Measurements from ENCODE around the gene ZAR1L.

Gene ZAR1L

GRCh38 chr13:32254416-32254815, 60.7 kb downstream of the ZAR1L start:
- no peak overlapping the region for H2BK5ac ChIP-seq (ENCODE audit: low read depth, low read length, poor library complexity)
- H3K4me2 ChIP-seq (ENCODE audit: low read length), result no peak overlapping the region
- no peaks in the 10 kb centered on the region for H3K79me2 ChIP-seq (ENCODE audit: control insufficient read depth, insufficient read depth, low read length, poor library complexity)
- H3K18ac ChIP-seq (ENCODE audit: low read length), result no peak overlapping the region
- H4K91ac ChIP-seq (ENCODE audit: low read depth, low read length), result no peak overlapping the region
- H4K8ac ChIP-seq (ENCODE audit: low read depth, low read length), result no peak overlapping the region
- no peaks in the 10 kb centered on the region for H3K79me1 ChIP-seq (ENCODE audit: low read length)
- no peak overlapping the region for H3K9ac ChIP-seq (ENCODE audit: low read length)
- H3K27ac ChIP-seq (ENCODE audit: low read depth, low read length), result no peak overlapping the region
- no peak overlapping the region for H3K4me3 ChIP-seq (ENCODE audit: low read depth, low read length)
- no peak overlapping the region for H2AFZ ChIP-seq (ENCODE audit: insufficient read depth, low read length, poor library complexity)
- peaks cover 2% of the 10 kb centered on the region for H3K9me3 ChIP-seq (ENCODE audit: insufficient read depth, low read depth, low read length)
- no peak overlapping the region for H2AK5ac ChIP-seq (ENCODE audit: low read length)
- H3K4me1 ChIP-seq (ENCODE audit: control insufficient read depth in 1 of 2, insufficient read depth in 2 of 2, low read length in 2 of 2), result no peaks in the 10 kb centered on the region
- no peak overlapping the region for H3K23ac ChIP-seq (ENCODE audit: low read length)
- no peaks in the 10 kb centered on the region for H3K27me3 ChIP-seq (ENCODE audit: insufficient read depth, low read length)
- H2BK120ac ChIP-seq (ENCODE audit: insufficient read depth, low read length, poor library complexity), result no peak overlapping the region
- DNase-seq, result no peak
- no peak overlapping the region for H3K4ac ChIP-seq (ENCODE audit: low read depth, low read length)
- H4K12ac ChIP-seq (ENCODE audit: low read depth, low read length), result no peak overlapping the region
- no peak overlapping the region for H3K14ac ChIP-seq (ENCODE audit: low read length)
- WGBS (ENCODE audit: extremely low coverage, insufficient coverage, insufficient read length), result no CpG with 5 or more reads among the region's 3 CpGs
- H2BK12ac ChIP-seq (ENCODE audit: low read length), result no peak overlapping the region
- H3K36me3 ChIP-seq (ENCODE audit: control insufficient read depth in 1 of 2, insufficient read depth in 2 of 2, low read length in 2 of 2), result no peaks in the 10 kb centered on the region

DNA sequence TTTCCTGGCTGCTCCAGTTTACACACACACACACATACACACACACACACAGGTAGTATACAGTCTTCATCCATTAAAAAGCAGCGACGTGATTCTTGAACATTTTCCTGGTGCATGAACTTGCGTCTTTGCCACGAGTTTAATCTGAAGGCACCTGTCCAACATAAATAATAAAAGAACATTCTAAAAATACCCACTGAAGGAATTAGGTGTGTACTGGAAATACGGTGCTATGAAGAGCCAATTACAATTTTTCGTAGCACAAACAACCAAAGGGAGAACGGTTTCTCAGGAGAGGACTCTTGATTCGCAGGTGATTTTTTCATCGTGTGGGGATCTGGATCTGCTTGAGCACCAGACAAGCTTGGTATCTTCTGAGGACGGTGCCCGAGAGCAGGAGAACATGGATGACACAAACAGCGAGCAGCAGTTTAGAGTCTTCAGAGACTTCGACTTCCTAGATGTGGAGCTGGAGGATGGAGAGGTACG, 61.2 kb downstream of the ZAR1L start:
- Histone ChIP-seq H4K8ac (ENCODE audit: low read depth, low read length) (no peak overlapping the region), H3K79me2 (ENCODE audit: control insufficient read depth, insufficient read depth, low read length, poor library complexity) (no peaks in the 10 kb centered on the region), H2BK5ac (ENCODE audit: low read depth, low read length, poor library complexity) (no peak overlapping the region), H2AK5ac (ENCODE audit: low read length) (no peak overlapping the region), H4K91ac (ENCODE audit: low read depth, low read length) (no peak overlapping the region), H3K36me3 (ENCODE audit: control insufficient read depth in 1 of 2, insufficient read depth in 2 of 2, low read length in 2 of 2) (no peaks in the 10 kb centered on the region), H3K4me2 (ENCODE audit: low read length) (no peak overlapping the region), H3K4ac (ENCODE audit: low read depth, low read length) (no peak overlapping the region), H3K27me3 (ENCODE audit: insufficient read depth, low read length) (no peaks in the 10 kb centered on the region), H3K27ac (ENCODE audit: low read depth, low read length) (no peak overlapping the region), H3K4me3 (ENCODE audit: low read depth, low read length) (no peak overlapping the region), H2AFZ (ENCODE audit: insufficient read depth, low read length, poor library complexity) (no peak overlapping the region), H3K14ac (ENCODE audit: low read length) (no peak overlapping the region), H3K18ac (ENCODE audit: low read length) (no peak overlapping the region), H3K23ac (ENCODE audit: low read length) (no peak overlapping the region), H2BK120ac (ENCODE audit: insufficient read depth, low read length, poor library complexity) (no peak overlapping the region), H3K79me1 (ENCODE audit: low read length) (no peaks in the 10 kb centered on the region), H3K9me3 (ENCODE audit: insufficient read depth, low read depth, low read length) (peaks cover 2% of the 10 kb centered on the region), H4K12ac (ENCODE audit: low read depth, low read length) (no peak overlapping the region), H3K9ac (ENCODE audit: low read length) (no peak overlapping the region), H3K4me1 (ENCODE audit: control insufficient read depth in 1 of 2, insufficient read depth in 2 of 2, low read length in 2 of 2) (no peaks in the 10 kb centered on the region), H2BK12ac (ENCODE audit: low read length) (no peak overlapping the region)
- WGBS (ENCODE audit: extremely low coverage, insufficient coverage, insufficient read length), result no CpG with 5 or more reads among the region's 14 CpGs
- no peak for DNase-seq
